ENCODE data around the gene DCLRE1A.

The DCLRE1A gene

DNA sequence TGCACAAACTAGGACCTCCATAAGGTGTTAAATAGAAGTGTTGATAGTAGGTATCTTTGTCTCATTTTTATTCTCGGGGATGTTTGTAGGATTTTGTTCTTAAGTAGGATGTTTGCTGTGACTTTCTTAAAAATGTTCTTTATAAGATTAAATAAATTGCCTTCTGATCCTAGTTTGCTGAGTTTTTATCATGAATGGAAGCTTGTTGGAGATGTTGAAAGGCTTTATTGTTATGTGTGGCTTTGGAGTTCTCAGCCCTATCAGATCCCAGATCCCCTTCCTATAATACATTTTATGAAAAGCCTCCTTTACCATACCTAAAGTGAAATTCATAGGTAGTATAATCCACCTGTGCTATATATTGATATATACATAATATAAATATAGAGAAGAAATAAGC lies 40.7 kb upstream of the DCLRE1A start:
- POLR2A ChIA-PET: no interaction called here

DNA sequence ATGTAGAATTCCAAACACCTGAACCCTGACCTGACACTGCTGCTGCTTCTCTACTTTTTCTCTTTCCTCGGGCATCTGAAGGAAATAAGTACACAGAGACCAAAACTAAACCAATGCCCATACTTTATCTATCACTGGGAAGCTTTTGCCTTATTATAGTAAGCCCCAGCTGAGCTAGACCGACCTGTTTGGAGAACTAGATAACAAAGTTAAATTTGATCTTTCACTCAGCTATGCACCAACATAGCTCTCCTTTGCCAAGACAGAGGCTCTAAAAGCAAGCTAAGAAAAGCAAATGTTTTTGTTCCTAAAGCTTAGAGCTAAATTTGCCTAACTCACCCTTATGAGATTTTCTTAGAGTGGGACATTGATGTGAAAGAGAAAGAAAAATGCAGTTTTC lies 39.7 kb upstream of the DCLRE1A start:
- ChIA-PET POLR2A (no interaction called here), CTCF (interaction anchor here (0.6 kb wide), 1 partner anchor 31 kb away, joined by 3 read pairs; no protein-coding TSS in a partner anchor)
- Histone ChIP-seq H3K4me3 (ENCODE audit: low read depth, low read length) (no peak overlapping the region), H3K9me3 (ENCODE audit: control insufficient read depth, insufficient read depth, low read depth, low read length) (no peaks in the 10 kb centered on the region), H3K27ac (ENCODE audit: extremely low read depth, low read depth, low read length) (no peak overlapping the region), H3K36me3 (ENCODE audit: control insufficient read depth in 2 of 2, insufficient read depth in 1 of 2, low read length in 2 of 2) (peaks cover 0 to 8% of the 10 kb centered on the region in 2 experiments; a peak in 1 of 3 replicates), H3K4me1 (ENCODE audit: control insufficient read depth, insufficient read depth, low read length) (peaks cover 2% of the 10 kb centered on the region; the same call in 1 of the 2 replicates)
- no peak for TF ChIP-seq ZNF335 (tag by site-specific recombination; conservative IDR thresholded peaks at IDR 0.05)
- TF ChIP-seq TCF7L2 (IDR thresholded peaks at IDR 0.05; ENCODE audit: borderline replicate concordance, low read depth, low read length): no peak
- no peak for TF ChIP-seq ZSCAN23 (tag by site-specific recombination; IDR thresholded peaks at IDR 0.05)
- TF ChIP-seq WT1 (tag by site-specific recombination; IDR thresholded peaks at IDR 0.05): no peak
- no peak for TF ChIP-seq ZNF626 (tag by site-specific recombination; IDR thresholded peaks at IDR 0.05)
- no peak for TF ChIP-seq ZNF248 (tag by site-specific recombination; IDR thresholded peaks at IDR 0.05)
- TF ChIP-seq SP7 (tag by site-specific recombination; IDR thresholded peaks at IDR 0.05): no peak
- TF ChIP-seq, protein P1, sequence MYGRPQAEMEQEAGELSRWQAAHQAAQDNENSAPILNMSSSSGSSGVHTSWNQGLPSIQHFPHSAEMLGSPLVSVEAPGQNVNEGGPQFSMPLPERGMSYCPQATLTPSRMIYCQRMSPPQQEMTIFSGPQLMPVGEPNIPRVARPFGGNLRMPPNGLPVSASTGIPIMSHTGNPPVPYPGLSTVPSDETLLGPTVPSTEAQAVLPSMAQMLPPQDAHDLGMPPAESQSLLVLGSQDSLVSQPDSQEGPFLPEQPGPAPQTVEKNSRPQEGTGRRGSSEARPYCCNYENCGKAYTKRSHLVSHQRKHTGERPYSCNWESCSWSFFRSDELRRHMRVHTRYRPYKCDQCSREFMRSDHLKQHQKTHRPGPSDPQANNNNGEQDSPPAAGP (tag by site-specific recombination; IDR thresholded peaks at IDR 0.05): no peak
- no peak for TF ChIP-seq GLIS2 (tag by site-specific recombination; IDR thresholded peaks at IDR 0.05)
- no peak for TF ChIP-seq IKZF3 (tag by site-specific recombination; IDR thresholded peaks at IDR 0.05)
- no peak for TF ChIP-seq ZNF169 (tag by site-specific recombination; IDR thresholded peaks at IDR 0.05)
- TF ChIP-seq, protein P2, sequence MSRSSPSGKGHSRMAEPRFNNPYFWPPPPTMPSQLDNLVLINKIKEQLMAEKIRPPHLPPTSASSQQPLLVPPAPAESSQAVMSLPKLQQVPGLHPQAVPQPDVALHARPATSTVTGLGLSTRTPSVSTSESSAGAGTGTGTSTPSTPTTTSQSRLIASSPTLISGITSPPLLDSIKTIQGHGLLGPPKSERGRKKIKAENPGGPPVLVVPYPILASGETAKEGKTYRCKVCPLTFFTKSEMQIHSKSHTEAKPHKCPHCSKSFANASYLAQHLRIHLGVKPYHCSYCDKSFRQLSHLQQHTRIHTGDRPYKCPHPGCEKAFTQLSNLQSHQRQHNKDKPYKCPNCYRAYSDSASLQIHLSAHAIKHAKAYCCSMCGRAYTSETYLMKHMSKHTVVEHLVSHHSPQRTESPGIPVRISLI (tag by site-specific recombination; IDR thresholded peaks at IDR 0.05): no peak
- TF ChIP-seq ZNF416 (tag by site-specific recombination; IDR thresholded peaks at IDR 0.05): no peak
- no peak for TF ChIP-seq ZNF366 (tag by site-specific recombination; conservative IDR thresholded peaks at IDR 0.05)
- no peak for TF ChIP-seq ZNF202 (tag by site-specific recombination; IDR thresholded peaks at IDR 0.05; ENCODE audit: borderline replicate concordance)

More for the DNA sequence above, 40.7 kb upstream of the DCLRE1A start:
- no peaks in the 10 kb centered on the region for H3K9me3 ChIP-seq (ENCODE audit: control insufficient read depth, insufficient read depth, low read depth, low read length)
- H3K36me3 ChIP-seq (ENCODE audit: control insufficient read depth in 2 of 2, insufficient read depth in 1 of 2, low read length in 2 of 2): peaks cover 0 to 12% of the 10 kb centered on the region in 2 experiments; a peak in 1 of 3 replicates
- H3K4me3 ChIP-seq (ENCODE audit: low read depth, low read length): no peak overlapping the region
- TF ChIP-seq PRDM1 (tag by site-specific recombination; IDR thresholded peaks at IDR 0.05) (no peak), ZNF776 (tag by site-specific recombination; IDR thresholded peaks at IDR 0.05; ENCODE audit: borderline replicate concordance) (no peak), ZNF521 (tag by site-specific recombination; IDR thresholded peaks at IDR 0.05) (no peak), ZNF660 (tag by site-specific recombination; IDR thresholded peaks at IDR 0.05) (no peak), ZNF391 (tag by site-specific recombination; IDR thresholded peaks at IDR 0.05; ENCODE audit: borderline replicate concordance, low read depth) (no peak), ZNF248 (tag by site-specific recombination; IDR thresholded peaks at IDR 0.05) (no peak), ZNF114 (tag by site-specific recombination; IDR thresholded peaks at IDR 0.05) (no peak), KLF7 (tag by site-specific recombination; IDR thresholded peaks at IDR 0.05; ENCODE audit: borderline replicate concordance) (no peak), ZNF394 (tag by site-specific recombination; IDR thresholded peaks at IDR 0.05; ENCODE audit: borderline replicate concordance) (no peak), ZNF658 (tag by site-specific recombination; IDR thresholded peaks at IDR 0.05) (no peak), KLF8 (tag by site-specific recombination; IDR thresholded peaks at IDR 0.05) (no peak), SETDB1 (IDR thresholded peaks at IDR 0.05; ENCODE audit: insufficient read length, low read length) (no peak), SP3 (tag by site-specific recombination; IDR thresholded peaks at IDR 0.05) (no peak), ZBTB21 (tag by site-specific recombination; IDR thresholded peaks at IDR 0.05) (no peak)
- TF ChIP-seq, protein P3, sequence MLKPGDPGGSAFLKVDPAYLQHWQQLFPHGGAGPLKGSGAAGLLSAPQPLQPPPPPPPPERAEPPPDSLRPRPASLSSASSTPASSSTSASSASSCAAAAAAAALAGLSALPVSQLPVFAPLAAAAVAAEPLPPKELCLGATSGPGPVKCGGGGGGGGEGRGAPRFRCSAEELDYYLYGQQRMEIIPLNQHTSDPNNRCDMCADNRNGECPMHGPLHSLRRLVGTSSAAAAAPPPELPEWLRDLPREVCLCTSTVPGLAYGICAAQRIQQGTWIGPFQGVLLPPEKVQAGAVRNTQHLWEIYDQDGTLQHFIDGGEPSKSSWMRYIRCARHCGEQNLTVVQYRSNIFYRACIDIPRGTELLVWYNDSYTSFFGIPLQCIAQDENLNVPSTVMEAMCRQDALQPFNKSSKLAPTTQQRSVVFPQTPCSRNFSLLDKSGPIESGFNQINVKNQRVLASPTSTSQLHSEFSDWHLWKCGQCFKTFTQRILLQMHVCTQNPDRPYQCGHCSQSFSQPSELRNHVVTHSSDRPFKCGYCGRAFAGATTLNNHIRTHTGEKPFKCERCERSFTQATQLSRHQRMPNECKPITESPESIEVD (tag by site-specific recombination; IDR thresholded peaks at IDR 0.05): no peak
- TF ChIP-seq, protein P4, sequence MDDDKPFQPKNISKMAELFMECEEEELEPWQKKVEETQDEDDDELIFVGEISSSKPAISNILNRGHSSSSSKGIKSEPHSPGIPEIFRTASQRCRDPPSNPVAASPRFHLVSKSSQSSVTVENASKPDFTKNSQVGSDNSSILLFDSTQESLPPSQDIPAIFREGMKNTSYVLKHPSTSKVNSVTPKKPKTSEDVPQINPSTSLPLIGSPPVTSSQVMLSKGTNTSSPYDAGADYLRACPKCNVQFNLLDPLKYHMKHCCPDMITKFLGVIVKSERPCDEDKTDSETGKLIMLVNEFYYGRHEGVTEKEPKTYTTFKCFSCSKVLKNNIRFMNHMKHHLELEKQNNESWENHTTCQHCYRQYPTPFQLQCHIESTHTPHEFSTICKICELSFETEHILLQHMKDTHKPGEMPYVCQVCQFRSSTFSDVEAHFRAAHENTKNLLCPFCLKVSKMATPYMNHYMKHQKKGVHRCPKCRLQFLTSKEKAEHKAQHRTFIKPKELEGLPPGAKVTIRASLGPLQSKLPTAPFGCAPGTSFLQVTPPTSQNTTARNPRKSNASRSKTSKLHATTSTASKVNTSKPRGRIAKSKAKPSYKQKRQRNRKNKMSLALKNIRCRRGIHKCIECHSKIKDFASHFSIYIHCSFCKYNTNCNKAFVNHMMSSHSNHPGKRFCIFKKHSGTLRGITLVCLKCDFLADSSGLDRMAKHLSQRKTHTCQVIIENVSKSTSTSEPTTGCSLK (tag by site-specific recombination; IDR thresholded peaks at IDR 0.05): no peak
- TF ChIP-seq, protein P5, sequence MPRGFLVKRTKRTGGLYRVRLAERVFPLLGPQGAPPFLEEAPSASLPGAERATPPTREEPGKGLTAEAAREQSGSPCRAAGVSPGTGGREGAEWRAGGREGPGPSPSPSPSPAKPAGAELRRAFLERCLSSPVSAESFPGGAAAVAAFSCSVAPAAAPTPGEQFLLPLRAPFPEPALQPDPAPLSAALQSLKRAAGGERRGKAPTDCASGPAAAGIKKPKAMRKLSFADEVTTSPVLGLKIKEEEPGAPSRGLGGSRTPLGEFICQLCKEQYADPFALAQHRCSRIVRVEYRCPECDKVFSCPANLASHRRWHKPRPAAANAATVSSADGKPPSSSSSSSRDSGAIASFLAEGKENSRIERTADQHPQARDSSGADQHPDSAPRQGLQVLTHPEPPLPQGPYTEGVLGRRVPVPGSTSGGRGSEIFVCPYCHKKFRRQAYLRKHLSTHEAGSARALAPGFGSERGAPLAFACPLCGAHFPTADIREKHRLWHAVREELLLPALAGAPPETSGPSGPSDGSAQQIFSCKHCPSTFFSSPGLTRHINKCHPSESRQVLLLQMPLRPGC (tag by site-specific recombination; IDR thresholded peaks at IDR 0.05): no peak
- TF ChIP-seq, protein P6, sequence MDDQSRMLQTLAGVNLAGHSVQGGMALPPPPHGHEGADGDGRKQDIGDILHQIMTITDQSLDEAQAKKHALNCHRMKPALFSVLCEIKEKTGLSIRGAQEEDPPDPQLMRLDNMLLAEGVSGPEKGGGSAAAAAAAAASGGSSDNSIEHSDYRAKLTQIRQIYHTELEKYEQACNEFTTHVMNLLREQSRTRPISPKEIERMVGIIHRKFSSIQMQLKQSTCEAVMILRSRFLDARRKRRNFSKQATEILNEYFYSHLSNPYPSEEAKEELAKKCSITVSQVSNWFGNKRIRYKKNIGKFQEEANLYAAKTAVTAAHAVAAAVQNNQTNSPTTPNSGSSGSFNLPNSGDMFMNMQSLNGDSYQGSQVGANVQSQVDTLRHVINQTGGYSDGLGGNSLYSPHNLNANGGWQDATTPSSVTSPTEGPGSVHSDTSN (CRISPR knock-in tag; IDR thresholded peaks at IDR 0.05): no peak
- H3K27ac ChIP-seq (ENCODE audit: extremely low read depth, low read depth, low read length): no peak overlapping the region
- CTCF ChIA-PET: interaction anchor here (0.7 kb wide), 1 partner anchor 30 kb away, joined by 3 read pairs; no protein-coding TSS in a partner anchor
- H3K4me1 ChIP-seq (ENCODE audit: control insufficient read depth, insufficient read depth, low read length): peaks cover 2% of the 10 kb centered on the region; the same call in 1 of the 2 replicates
